ENCODE data around the gene GABRB1.

DNA sequence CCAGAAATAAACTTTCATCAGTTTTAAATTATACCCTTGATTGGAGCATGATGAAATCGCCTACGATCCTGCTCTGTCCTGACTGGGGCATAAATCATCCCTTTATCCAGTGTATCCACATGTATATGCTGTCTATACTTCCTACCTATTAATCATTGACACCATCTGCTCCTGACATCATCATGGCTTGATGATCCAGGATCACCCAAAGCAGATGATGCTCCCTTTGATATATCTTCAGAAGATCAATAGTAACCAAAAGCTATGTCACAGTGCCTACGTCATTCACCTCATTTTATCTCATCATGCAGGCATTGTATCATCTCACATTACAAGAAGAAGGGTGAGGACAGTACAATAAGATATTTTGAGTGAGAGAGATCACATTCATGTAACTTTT, 294.7 kb downstream of the GABRB1 start:
- TF ChIP-seq, protein P1, sequence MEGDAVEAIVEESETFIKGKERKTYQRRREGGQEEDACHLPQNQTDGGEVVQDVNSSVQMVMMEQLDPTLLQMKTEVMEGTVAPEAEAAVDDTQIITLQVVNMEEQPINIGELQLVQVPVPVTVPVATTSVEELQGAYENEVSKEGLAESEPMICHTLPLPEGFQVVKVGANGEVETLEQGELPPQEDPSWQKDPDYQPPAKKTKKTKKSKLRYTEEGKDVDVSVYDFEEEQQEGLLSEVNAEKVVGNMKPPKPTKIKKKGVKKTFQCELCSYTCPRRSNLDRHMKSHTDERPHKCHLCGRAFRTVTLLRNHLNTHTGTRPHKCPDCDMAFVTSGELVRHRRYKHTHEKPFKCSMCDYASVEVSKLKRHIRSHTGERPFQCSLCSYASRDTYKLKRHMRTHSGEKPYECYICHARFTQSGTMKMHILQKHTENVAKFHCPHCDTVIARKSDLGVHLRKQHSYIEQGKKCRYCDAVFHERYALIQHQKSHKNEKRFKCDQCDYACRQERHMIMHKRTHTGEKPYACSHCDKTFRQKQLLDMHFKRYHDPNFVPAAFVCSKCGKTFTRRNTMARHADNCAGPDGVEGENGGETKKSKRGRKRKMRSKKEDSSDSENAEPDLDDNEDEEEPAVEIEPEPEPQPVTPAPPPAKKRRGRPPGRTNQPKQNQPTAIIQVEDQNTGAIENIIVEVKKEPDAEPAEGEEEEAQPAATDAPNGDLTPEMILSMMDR (IDR thresholded peaks at IDR 0.05 in 2 of 3, conservative IDR thresholded peaks at IDR 0.05 in 1 of 3; ENCODE audit: borderline replicate concordance in 1 of 3, insufficient read depth in 1 of 3, low read depth in 2 of 3, low read length in 2 of 3): no peak
- TF ChIP-seq POLR2A (IDR thresholded peaks at IDR 0.05; ENCODE audit: borderline replicate concordance, extremely low read depth, insufficient read depth, insufficient read length) (no peak), ZNF274 (IDR thresholded peaks at IDR 0.05; ENCODE audit: low read depth, low read length) (no peak), JUND (IDR thresholded peaks at IDR 0.05) (no peak), POLR2AphosphoS5 (IDR thresholded peaks at IDR 0.05; ENCODE audit: low read depth, low read length) (no peak), SIN3A (IDR thresholded peaks at IDR 0.05; ENCODE audit: low read depth) (no peak), EZH2phosphoT487 (IDR thresholded peaks at IDR 0.05; ENCODE audit: borderline replicate concordance) (no peak), MAX (IDR thresholded peaks at IDR 0.05) (no peak), EZH2 (IDR thresholded peaks at IDR 0.05) (no peak), YY1 (IDR thresholded peaks at IDR 0.05; ENCODE audit: extremely low read depth, insufficient replicate concordance, low read depth, low read length) (no peak), FOSL1 (IDR thresholded peaks at IDR 0.05; ENCODE audit: low read depth) (no peak)
- TF ChIP-seq, protein P2, sequence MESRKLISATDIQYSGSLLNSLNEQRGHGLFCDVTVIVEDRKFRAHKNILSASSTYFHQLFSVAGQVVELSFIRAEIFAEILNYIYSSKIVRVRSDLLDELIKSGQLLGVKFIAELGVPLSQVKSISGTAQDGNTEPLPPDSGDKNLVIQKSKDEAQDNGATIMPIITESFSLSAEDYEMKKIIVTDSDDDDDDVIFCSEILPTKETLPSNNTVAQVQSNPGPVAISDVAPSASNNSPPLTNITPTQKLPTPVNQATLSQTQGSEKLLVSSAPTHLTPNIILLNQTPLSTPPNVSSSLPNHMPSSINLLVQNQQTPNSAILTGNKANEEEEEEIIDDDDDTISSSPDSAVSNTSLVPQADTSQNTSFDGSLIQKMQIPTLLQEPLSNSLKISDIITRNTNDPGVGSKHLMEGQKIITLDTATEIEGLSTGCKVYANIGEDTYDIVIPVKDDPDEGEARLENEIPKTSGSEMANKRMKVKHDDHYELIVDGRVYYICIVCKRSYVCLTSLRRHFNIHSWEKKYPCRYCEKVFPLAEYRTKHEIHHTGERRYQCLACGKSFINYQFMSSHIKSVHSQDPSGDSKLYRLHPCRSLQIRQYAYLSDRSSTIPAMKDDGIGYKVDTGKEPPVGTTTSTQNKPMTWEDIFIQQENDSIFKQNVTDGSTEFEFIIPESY (IDR thresholded peaks at IDR 0.05; ENCODE audit: extremely low read depth, insufficient replicate concordance, low read length): no peak

Data from HCT116 (cell line).